GM10266 (cell line): Measurements from ENCODE around the gene MTO1.

Experiments used
- DNase-seq: peaks from one replicate; pipeline ENCODE4 v3.0.0; 2012; ENCODE audit errors: extremely low spot score
- TF ChIP-seq, protein P1 (sequence below): IDR thresholded peaks from 2 replicates; pipeline ENCODE4 v1.5.1; 2012; ENCODE audit warnings: mild to moderate bottlenecking, low read depth; ENCODE audit not compliant: control insufficient read depth, insufficient read depth; ENCODE audit errors: missing control alignments

Gene MTO1

DNA sequence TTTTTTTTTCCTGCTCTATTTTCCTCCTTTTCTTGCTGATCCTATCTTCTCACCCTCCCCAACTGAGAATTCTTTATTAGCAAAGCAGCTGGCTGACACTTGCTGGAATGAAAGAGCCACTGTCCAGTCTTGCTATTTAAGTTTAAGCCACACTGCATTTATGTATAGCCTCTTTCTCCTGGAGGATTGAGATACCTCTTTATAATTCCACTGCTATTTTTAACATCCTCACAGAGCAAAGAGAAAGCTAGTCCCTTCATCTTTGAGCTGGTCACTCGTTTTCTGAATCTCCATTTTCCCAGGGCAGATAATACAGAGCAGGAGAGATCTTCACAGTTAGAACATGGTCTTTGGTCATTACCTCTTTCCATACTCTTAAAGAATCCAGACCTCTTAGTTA is 95.3 kb downstream of the MTO1 start:
- DNase-seq: no peak
- TF ChIP-seq, protein P1, sequence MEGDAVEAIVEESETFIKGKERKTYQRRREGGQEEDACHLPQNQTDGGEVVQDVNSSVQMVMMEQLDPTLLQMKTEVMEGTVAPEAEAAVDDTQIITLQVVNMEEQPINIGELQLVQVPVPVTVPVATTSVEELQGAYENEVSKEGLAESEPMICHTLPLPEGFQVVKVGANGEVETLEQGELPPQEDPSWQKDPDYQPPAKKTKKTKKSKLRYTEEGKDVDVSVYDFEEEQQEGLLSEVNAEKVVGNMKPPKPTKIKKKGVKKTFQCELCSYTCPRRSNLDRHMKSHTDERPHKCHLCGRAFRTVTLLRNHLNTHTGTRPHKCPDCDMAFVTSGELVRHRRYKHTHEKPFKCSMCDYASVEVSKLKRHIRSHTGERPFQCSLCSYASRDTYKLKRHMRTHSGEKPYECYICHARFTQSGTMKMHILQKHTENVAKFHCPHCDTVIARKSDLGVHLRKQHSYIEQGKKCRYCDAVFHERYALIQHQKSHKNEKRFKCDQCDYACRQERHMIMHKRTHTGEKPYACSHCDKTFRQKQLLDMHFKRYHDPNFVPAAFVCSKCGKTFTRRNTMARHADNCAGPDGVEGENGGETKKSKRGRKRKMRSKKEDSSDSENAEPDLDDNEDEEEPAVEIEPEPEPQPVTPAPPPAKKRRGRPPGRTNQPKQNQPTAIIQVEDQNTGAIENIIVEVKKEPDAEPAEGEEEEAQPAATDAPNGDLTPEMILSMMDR: no peak
